ENCODE results near the gene RGPD5.
"Not testable (repeated sequence)": the region's sequence is repeated elsewhere in the genome, so short reads cannot be mapped to it uniquely, and the experiment has no call there.

Gene RGPD5

DNA sequence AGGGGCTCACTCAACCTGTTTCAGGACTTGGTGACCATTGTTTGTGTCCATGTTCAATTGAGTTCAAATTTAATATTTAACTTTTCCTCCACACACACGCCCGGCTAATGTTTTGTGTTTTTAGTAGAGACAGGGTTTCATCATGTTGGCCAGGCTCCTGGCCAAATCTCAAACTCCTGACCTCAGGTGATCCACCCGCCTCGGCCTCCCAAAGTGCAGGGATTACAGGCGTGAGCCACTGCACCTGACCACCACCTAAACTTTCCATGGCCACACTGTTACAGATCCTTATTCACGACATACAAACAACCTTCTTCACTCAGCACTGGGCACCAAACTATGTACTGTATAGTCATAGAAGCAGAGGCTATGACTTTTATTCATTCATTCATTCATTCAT lies 100.0 kb downstream of the RGPD5 start:
- DNase-seq = not testable (repeated sequence)

DNA sequence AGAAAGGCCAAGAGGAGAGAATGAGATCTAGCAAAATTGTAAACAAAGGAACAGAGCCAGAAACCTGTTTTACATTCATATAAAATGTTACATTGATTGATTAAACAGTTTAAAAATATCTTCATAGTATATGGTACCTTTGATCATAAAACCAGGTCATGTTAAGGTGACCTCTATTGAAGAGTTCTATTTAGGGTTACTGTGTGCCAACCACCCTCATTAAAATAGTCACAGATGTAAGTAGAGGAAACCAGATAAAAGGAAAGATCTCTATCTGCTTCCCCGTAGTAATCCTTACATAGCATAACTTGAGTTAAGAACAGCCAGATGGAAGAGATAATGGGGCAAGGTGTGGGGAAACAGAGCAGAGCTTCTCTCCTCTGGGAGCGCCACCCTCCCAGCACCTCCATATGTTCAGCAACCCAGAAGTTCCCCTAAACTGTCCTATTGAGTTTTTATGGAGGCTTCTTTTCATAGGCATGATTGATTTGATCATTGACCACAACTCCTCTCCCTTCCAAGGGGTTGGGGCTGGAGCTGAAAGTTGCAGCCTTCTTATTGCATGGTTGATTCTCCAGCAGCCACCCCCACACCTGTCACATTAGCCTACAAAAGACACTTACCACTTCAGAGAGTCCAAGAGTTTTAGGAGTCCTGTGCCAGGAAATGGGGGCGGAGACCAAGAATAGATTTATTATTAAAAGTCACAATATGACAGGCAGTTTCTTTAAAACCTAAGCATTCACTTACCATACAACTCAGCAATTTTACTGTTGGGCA lies 101.2 kb downstream of the RGPD5 start:
- DNase-seq = not testable (repeated sequence)

DNA sequence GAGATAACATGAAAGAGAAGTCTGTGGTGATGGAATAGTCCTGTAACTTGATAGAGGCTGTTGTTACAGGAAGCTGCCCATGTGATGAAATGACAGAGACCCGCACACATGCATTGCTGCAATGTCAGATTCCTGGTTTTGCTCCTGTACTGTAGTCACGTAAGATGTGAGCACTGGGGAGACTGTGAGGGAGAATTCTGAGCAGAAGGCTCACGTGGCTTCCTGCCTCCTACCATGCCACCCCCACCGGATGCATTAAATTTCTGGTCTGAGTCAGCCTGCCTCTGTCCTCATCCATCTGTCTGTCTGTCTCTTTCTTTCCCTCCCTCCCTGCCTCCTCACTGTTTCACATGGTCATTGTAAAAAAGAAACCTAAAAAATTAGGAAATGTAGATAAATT lies 102.1 kb downstream of the RGPD5 start:
- not testable (repeated sequence) for DNase-seq

DNA sequence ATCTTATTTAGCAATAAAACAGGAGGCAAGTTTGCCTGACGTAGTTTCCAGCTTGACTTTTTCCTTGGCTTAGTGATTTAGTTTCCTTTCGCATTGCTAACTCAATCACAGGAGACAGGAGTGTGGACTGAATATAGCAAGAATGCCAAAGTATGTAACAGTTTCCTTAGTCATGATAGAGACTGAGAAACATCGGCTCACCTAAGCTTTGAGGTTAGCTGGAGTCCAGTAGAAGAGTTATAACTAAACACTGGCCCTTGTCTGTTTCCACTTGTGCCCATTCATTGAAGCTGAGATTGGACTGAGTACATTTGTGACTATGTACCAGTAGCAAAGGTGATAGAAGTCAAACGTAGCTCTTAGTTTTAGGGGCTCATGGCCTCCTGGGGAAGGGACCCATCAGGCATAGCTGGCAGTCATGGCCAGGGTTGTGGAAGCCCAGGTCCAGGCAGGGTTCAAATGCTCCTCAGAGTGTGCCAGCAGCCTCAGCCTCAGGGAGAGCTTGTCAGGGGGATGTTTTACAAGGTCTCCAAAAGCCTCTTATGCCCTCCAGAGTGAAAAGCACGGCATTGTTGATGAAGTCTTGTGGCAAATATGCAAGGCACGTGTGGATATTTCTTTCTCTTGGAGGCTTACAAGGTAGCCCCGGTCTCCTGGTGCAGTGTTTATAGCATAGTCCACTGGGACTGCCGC lies 103.8 kb downstream of the RGPD5 start:
- not testable (repeated sequence) for DNase-seq

DNA sequence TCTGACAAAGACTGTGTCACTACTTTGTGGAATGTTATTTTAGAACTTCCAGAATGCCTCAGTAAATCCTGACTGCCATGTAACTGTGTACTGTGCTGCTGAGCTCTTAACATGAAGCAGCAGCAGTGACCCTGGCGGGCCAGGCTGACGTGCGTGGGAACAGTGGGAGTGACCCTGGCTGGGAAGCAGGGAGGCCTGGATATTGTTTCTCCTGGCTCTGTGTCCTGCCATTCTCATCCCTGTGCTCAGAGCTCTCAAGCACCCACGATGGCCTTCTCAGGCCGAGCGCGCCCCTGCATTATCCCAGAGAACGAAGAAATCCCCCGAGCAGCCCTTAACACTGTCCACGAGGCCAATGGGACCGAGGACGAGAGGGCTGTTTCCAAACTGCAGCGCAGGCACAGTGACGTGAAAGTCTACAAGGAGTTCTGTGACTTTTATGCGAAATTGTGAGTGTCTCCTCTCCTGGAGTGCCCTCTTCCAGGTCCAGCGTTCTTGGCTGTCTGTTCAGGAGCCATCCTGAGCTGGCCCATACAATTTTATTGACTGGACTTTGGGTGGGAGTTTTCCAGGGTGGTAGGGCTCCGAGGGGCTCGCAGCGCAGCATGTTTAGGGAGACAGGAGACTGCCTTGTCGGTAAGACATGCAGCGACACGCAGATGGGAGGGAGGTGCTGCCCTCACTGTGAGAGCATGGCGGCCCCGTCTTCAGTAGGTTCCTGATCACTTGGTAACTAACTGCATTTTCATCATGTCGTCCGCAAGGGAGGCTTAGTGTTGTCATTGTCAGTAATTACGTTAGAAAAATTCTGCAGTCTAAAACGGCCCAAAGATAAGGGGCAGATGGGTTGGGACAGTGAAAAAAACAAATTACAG lies 104.6 kb downstream of the RGPD5 start, which contains the start of gene LIMS3:
Gene LIMS3, plus strand, starts transcription at position 227 of the 875 bp plus-strand sequence. Its CDS starts 41 bp downstream, at position 268.
- DNase-seq = not testable (repeated sequence)

DNA sequence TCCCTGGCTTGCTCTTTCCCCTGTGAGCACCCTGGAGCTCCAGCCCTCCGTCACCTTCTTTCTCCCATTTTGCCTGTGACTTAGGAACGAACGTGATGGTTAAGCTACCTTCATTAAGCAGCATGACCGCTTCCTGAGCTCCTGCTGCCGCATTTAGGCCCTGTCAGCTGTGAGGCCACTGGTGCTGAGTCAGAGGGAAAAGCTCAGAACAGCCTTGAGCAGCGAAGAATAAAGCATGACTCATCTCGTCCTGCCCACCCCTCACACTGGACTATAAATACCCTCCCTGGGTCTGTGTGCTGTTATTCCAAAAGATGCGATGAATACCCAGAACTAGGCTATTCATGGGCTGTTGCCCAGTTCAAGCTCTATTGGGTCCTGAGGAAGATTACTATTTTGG lies 111.7 kb downstream of the RGPD5 start:
- DNase-seq = not testable (repeated sequence)

All from retina (tissue), 1 donor.